ENCODE measurements around the gene KRT3.

The KRT3 gene

DNA sequence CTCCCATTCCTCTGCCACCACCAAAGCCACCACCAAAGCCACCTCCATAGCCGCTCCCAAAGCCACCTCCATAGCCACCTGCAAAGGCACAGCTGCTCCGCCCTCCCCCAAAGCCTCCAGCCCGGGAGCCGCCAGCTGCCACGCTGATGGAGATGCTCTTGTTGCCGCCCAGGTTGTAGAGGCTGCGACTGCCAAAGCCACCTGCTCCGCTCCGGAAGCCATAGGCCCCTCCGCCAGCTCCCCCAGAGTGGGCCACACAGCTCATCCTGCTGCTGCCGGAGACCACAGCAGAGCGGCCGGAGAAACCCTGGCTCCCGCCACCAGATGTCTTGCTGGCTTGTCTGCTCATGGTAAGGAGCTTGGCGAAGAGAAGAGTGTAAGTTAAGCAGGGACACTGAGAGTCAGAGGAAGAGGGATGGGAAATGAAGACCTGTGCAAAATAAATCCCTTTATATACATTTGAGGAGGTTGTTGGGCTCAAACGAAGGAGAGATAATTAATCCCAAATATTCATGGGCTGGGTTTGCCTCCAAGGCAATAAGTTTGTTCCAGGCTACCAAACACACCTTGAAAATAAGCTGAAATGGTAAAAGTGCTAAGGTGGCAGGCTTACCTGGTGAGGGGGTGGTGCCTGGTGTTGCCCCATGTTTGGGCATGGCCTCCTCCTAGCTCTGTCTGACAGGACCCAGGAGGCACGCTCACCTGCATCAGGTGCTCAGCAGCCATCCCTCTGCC is at the start of gene KRT3:
Gene KRT3 (minus strand): TSS at position 424 of the 735 bp plus-strand sequence. CDS start 75 bp downstream, at position 349.
- in situ Hi-C loops (cut with MboI; ENCODE audit: low sequenced_read_pairs): no loop called here

DNA sequence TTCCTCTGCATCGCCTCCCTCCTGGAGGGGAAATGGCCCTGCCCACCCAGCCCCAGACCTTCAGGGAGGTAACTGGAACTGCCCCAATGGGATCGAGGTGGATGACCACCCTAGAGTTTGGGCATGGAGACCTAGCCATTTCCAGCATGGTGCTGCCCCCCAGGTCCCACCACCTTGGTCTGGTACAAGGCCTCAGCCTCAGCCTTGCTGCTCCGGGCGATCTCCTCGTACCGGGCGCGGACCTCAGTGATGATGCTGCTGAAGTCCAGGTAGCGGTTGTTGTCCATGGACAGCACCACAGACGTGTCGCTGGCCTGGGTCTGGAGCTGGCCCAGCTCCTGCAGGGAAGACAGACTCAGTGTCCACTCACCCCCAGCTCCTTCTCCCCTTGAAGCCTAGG is 48.5 kb upstream of the KRT3 start:
- in situ Hi-C loops (cut with MboI; ENCODE audit: low sequenced_read_pairs): no loop called here

DNA sequence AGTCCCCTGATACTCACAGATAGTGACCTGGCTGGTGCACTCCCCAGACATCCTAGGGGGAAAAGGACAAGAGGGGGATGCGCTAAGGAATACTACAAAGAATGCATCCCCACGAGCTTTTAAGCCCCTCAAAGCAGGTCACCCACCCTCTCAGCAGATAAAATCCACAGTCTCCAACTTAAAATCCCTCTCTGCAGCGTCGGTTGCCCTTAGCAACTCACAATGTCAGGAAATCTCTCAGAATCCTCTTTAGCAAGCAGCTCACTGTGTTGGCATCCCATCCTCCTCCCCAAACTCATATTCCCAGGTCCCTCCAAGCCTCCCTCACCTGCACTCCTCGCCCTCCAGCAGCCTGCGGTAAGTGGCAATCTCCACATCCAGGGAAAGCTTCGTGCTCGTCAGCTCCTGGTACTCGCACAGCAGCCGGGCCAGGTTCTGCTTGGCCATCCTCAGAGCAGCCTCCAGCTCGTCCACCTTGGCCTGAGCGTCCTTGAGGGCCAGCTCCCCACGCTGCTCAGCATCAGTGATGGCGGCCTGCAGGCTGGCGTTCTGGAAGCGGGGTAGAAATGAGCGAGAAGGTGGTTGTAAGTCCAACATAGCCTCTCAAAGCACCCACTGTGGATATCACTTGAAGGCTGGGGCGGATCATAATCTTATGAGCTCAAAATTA is 43.7 kb upstream of the KRT3 start:
- in situ Hi-C loops (cut with MboI; ENCODE audit: low sequenced_read_pairs): no loop called here

DNA sequence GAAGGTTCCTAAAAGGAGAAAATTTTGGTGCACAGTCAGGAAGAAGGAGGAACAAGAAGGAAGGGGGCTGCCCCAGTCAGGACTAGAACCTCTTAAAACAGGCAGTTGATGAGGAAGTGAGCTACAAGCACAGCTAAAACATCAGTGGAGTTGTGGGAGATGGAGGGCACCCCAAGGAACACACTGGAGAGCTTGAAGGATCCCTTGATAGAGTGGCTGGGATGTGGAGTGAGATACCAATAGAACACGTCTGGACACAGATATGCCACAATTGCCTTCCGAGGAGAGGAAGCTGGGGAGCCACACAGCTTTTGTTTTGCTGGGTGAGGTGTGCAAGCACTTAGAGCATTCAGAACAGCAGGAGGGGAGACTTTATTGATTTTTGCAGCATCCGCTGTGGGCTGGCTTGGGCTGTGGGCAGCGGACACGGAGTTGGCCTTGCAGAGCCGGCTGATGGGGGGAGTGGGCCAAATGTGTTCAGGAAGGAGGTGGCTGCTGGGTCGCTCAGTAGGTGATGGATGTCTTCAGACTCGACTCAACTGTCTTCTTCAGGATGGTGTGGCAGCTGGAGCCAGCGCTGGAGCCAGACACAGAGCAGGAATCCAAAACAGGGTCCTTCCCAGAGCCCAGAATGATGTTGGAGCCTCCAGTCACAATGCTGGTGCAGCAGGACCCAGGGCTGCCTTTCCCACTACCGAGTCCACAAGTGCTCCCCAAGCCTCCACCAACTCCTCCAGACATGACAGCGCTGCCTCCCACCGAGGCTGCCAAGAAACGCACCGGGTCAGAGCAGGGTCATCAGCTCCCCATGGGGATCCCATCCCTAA is 42.9 kb upstream of the KRT3 start:
- in situ Hi-C loops (cut with MboI; ENCODE audit: low sequenced_read_pairs): no loop called here

DNA sequence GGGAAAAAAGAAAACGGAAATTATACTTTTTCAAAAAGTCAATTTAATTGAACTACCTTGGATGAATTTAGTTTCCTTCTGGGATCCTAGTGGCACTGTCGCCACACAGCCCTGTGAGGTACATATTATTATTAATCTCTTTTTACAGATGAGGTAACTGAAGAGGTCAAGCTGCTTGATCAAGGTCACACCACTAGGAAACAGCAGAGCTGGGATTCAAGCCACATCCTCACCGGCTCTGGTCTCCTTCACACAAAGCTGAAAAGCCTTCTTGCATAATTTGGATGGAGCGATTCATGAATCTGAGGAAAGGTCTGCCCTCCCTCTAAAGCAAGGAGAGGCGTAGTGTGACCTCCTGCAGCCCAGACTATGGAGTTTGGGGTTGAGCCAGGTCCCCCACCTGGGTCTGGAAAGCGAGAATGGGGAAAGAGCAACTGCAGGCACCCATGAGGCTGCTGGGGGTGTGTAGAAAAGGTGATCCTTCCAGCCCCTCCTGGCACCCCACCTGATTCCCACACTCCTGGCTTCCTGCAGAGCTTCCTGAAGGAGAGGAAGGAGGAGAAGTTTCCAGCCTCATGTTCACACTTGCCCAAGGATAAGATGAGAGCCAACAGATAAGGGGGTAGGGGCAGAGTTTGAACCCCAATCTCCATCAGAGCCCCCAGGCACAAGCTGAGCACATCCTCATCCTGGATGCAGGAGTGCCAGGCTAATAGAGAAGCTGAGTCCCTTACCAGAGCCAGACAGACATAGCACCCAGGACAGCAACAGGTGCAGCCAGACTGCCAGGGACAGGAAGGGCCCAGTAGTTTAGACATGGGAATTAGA is 42.1 kb upstream of the KRT3 start:
- in situ Hi-C loops (cut with MboI; ENCODE audit: low sequenced_read_pairs): no loop called here

DNA sequence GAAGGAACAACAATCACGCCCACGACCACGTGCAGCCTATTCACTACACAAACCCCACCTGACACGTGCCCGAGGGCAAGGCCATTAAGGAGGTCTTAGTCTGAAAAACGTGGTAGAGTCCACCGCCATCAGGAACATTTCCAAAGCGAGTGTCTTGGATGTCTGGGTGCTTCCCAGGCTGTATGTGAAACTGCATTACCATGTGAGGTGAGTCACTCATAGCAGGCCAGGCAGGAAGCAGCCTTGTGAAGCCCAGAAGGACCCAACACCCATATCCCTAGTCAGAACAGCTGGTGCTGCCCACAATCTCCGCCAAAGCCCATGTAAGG is 41.5 kb upstream of the KRT3 start:
- in situ Hi-C loops (cut with MboI; ENCODE audit: low sequenced_read_pairs): no loop called here

DNA sequence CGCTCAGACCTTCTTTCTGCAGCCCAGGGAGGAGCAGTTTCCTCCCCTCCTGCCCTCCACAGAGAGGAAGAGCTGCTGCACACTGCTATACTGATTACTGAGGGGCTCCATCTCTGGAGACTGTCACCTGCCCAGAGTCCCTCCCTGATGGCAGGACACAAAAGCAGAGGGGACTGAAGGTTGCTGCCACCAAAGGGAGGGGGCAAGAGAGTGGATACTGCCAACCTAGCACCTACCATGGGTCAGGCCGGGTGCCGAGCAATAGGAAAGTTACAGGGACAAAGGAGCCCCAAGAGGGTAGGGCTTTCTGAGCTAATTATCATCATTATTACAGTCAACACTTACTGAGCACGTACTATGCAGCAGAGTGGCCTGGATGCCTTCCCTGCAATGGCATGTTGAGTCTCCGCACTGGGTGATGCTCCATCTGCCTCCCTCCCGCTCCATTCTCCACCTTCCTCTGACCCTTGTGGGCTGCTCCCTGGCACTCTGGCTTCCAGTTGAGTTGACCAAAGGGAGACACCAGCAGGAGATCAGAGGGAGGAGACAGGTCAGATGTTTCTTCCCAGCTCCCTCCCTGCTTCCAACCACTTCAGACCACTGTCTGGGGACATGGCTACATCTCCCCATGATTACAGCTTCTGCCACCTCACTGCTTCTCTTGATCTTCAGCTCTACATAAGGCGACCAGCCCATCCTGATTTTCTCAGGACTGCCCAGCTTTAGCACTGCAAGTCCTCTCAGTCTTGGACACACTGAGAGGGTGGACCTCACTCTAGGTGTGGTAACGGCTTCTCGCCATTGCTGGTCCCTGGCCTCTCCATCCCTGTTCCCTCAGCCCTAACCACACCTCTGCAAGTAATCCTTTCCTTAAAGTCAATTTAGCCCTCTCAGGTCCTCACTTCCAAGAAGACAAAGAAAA is 40.8 kb upstream of the KRT3 start:
- in situ Hi-C loops (cut with MboI; ENCODE audit: low sequenced_read_pairs): no loop called here

DNA sequence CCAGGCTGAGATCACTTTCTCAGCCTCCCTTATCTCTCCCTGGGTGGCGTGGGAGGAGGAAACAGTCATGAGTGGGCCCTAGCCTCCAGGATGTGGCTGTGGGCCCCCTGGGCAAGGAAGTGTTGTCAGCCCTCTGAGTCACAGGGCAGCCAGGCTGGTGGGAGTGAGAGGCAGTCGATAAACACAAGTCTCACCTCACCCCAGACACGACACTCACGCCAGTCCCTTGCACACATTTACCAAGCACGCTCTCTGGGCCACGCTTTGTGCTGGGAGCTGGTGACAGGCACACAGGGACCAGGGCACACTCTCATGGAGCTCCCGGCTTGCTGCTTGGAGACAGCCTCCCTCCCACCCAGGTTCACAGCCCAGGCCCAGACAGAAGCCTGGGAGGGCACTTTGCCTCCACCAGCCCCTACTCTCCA is 40.1 kb upstream of the KRT3 start:
- in situ Hi-C loops (cut with MboI; ENCODE audit: low sequenced_read_pairs): no loop called here

DNA sequence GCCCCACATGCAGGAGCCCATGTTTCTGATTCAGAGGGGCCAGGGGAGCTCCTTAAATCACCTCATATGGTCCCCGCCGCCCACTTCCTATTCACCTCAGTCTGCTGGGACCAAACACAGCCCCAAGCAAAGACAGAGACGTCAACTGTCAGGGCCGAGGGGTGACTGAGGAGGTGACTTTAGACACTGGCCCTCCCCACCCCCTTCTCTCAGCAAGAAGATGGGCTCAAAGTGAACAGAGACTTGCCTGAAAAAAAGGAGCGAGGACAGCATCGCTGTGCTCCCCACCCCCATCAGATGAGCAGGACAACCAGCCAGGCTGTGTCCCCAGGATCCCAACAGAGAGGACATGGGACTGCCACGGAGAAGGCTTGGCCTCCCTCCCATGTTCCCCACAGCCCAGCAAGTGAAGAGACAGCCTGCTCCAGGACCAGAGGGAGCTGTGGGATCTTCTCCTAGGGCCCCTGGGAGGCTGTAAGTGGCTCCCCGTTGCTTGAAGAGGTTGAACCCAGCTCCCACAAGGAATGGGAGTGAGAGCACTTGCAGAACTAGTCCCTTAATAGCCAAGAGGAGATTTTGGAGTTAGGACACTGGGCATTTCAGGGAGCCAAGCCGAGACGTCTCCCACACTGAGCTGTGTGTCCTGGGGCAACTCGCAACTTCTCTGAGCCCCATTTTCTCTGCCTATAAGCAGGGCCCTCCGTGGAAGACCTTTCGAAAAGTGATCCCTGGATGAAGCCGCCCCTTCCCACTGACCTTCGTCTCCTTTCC is 39.5 kb upstream of the KRT3 start:
- in situ Hi-C loops (cut with MboI; ENCODE audit: low sequenced_read_pairs): no loop called here

DNA sequence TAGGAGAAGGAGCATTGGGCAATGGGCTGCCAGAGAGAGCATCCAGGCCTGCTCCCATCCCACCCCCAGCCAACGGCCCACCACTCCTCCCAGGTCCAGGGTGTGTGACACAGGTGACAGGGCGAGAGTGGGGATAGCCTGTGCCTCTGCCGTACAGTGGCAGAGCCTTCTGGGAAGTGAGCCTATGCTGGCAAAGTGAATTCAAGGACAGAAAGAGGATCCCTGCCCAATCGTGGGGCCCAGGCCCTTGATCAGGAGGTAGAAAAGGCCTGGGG is 38.7 kb upstream of the KRT3 start:
- in situ Hi-C loops (cut with MboI; ENCODE audit: low sequenced_read_pairs): no loop called here

DNA sequence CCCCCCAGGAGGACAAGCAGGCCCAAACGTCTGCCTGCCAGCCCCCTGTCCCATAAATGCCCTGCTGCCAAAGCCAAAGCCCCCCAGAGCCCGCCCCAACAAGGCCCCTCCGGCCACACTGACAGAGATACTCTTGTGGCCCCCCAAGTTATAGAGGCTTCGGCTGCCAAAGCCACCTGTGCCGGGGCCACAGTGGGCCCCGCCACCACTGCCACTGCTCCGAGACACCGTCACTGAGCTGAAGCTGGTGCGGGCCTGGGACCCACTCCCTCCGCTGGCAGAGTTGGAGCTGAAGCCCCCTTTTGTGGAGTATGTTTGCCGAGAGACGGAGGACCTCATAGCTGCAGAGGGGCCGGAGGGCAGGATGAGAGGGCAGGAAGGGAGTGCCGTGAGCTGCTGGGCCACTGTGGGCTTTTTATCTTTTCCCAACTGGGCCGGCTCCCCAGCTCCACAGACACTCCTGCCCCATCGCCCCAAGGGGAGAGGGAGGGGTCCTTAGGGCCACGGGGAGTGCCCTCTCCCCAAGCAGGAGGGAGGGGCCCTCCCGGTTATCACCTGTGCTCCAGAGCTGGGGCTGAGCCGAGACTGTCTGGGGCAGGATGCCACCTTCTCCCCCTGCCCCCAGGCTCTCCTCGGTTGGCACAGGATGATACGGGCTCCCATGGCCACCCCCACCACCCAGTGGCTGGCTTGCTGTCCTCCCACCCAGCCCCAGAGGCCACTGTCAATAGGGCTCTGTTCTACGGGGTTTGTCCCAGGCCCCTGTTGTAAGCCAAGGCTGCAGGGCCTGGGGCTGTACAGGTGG is 38.2 kb upstream of the KRT3 start, which contains the start of gene KRT79:
Gene KRT79 (minus strand): TSS at position 390 of the 805 bp plus-strand sequence. CDS start 51 bp downstream, at position 339.
- in situ Hi-C loops (cut with MboI; ENCODE audit: low sequenced_read_pairs): no loop called here

DNA sequence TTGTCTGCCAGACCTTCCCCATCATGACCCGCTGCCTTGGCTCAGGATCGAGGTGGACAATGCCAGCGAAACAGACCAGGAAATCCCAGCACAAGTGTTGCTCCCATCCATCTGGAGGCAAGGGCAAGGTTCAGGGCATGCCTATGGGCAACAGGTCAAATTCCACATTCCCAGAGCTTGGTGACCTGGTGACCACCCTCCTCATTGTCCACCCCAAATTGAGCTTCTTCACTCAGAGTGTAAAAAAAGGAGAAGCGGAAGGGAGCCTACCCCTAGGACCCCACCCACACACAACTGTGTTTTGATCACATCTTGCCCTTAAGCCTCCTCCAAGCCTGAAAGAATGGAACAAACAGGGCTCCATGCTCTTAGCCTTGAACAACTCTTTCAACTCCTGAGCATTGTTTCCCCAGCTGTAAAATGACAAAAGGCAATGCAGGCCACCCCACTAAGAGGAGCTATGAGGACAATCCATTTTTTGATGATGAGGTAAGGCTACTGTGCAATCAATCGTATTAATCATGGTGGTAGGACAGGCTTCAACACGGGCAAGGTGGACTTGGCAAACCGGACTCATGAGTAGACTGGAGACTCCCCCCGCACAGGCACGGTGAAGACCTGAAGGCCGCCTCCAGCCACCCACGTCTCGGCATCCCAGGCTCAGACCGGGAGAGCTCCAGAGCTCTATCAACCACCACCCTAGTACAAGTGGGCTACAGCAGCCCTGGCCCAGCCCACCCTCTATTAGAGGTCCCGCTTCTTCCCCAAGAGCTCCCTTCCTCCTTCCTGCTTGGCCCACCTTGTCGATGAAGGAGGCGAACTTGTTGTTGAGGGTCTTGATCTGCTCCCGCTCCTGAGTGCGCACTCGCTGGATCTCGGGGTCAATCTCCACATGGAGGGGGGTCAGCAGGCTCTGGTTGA is 37.3 kb upstream of the KRT3 start:
- in situ Hi-C loops (cut with MboI; ENCODE audit: low sequenced_read_pairs): no loop called here

DNA sequence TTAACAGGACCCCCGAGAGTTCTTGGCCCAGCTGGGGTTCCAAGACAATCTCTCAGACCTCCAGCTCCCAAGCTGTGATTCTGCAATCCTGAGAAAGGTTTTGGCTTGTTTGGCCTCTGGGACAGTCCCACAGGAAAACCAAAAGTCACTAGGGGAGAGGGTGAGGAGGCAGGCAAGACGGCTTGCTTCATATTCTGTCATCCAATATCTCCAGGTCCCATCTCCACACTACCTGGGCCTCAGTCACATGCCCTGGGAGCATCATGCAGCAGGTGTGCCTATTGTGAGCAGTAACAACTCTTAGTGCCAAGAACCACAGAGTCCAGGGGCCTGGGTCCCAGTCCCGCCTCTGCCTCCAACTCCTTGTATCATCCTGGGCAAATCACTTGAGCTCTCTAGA is 36.5 kb upstream of the KRT3 start:
- in situ Hi-C loops (cut with MboI; ENCODE audit: low sequenced_read_pairs): no loop called here

DNA sequence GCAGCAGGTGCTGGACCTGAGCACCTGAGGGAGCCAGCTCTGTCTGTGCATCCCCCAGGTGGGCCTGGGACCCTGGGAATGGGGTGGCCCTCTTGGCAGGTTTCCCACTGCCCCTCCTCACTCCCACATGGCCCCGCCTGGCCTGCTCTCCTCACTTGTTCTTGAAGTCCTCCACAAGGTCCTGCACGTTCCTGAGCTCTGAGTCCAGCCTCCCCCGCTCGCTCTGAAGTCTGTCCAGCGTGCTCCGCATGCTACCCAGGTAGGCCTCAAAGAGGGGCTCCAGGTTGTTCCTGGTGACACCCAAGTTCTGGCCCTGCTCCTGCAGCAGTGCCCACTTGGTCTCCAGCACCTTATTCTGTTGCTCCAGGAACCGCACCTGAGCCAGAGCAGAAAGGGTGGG is 35.3 kb upstream of the KRT3 start:
- in situ Hi-C loops (cut with MboI; ENCODE audit: low sequenced_read_pairs): no loop called here

DNA sequence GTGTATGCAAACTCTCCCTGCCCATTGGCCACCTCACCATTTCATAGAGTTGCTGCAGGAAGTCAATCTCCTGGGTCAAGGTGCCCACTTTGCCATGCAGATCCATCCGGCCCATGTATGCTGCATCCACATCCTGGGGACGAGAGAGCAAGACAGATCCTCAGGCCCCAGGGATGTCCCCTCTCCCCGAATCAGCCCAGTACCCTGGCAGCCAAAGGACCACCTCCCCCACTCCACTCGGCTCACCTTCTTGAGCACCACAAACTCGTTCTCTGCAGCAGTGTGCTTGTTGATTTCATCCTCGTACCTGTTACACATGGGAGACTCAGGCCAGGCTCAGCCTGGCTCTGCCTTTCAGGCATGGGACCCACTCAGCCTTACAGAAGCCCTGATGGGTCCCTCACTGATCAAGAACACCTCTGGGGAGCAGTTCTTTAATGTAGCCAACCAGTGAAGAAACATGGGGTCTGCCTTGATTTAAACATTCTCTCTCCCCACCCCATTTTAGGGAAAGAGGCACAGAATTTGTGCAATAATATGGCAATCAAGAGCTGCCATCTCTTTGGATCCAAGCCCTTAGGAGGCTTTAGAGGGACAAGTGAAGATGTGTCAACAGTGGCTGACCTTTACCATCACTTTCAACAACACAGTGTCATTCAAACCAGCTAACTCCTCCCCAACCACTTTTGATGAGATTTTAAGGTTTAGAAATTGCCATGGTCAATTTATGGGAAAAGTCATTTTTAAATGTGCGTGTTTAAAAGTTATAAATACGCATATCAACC is 34.3 kb upstream of the KRT3 start:
- in situ Hi-C loops (cut with MboI; ENCODE audit: low sequenced_read_pairs): no loop called here

DNA sequence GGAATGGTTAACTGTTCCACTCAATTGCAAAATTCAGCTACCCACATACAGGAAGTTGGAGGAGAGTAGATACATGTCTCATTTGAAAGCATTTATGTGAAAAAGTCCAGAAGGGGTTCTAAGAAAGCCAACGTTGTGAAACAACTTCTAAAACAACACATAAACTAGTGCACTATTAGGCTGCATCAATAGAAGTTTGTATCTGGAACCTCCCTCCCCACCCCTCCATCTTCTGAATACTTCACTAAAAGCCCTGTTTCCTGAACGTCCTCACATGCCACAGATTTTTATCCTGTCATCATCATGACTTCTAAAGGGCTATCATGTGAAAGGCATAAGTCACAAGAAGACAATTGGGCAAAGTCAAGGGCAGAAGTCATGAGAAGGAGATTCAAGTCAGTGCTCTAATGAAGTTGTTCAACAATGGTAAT is 32.7 kb upstream of the KRT3 start:
- in situ Hi-C loops (cut with MboI; ENCODE audit: low sequenced_read_pairs): no loop called here

DNA sequence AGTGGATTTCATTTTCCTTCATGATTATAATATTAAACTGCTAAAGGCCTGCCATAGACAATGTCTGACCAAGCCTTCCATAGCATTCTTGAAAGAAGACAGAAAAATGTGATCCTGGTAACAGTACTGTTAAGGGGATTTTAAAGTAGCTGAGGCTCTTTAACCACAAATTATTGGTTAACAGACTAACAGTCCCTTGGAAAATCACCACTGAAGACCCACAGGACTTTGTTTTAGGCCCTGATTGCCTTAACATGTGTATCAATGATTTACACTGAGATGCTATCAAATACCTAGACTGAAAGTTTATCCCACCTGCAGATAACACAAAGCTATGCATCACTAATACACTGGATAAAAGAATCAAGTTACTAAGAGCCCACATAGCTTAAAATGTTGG is 32.2 kb upstream of the KRT3 start:
- in situ Hi-C loops (cut with MboI; ENCODE audit: low sequenced_read_pairs): no loop called here
